Liver (tissue), 9 donors: ENCODE results near the gene ADPRS. TPM values are rescaled to one million over a fixed set of nuclear protein-coding genes. Genes with fewer than 3 reads are reported as not detected.

ENCODE experiments used
- DNase-seq: peaks from one replicate; pipeline ENCODE4 v3.0.0-alpha.2; 2017; ENCODE audit warnings: low spot score
- H3K27ac ChIP-seq, 2 donors: one replicate each; pipeline ENCODE4 v1.7.0; 2013; ENCODE audit warnings: inconsistent platforms in 2 of 2, low read length in 2 of 2, control low read depth in 1 of 2, low read depth in 1 of 2, mild to moderate bottlenecking in 1 of 2
- H3K27me3 ChIP-seq, 4 donors: one replicate each; pipeline versions ENCODE4 v1.6.1 to v1.7.0; 2013; ENCODE audit warnings: low read length in 3 of 4, inconsistent platforms in 1 of 4, mild to moderate bottlenecking in 1 of 4, moderate library complexity in 1 of 4; ENCODE audit not compliant: control insufficient read depth in 4 of 4, insufficient read depth in 4 of 4
- H3K36me3 ChIP-seq, 4 donors: one replicate each; pipeline versions ENCODE4 v1.6.1 to v1.7.0; 2013; ENCODE audit warnings: low read length in 3 of 4, mild to moderate bottlenecking in 3 of 4, low read depth in 1 of 4, moderate library complexity in 1 of 4; ENCODE audit not compliant: control insufficient read depth in 4 of 4, insufficient read depth in 3 of 4
- H3K4me1 ChIP-seq, 4 donors: one replicate each; pipeline versions ENCODE4 v1.6.1 to v1.7.0; 2013; ENCODE audit warnings: low read length in 3 of 4, mild to moderate bottlenecking in 3 of 4, moderate library complexity in 1 of 4; ENCODE audit not compliant: control insufficient read depth in 4 of 4, insufficient read depth in 4 of 4
- H3K4me3 ChIP-seq, 3 donors: one replicate each; pipeline versions ENCODE4 v1.6.1 to v1.7.0; 2013; ENCODE audit warnings: low read length in 3 of 3, control low read depth in 1 of 3, low read depth in 1 of 3, mild to moderate bottlenecking in 1 of 3
- H3K9ac ChIP-seq, 2 donors: one replicate each; pipeline ENCODE4 v1.7.0; 2013; ENCODE audit warnings: low read length in 2 of 2, mild to moderate bottlenecking in 2 of 2, moderate library complexity in 2 of 2, control low read depth in 1 of 2, low read depth in 1 of 2
- H3K9me3 ChIP-seq, 4 donors: one replicate each; pipeline versions ENCODE4 v1.6.1 to v1.7.0; 2013; ENCODE audit warnings: low read length in 3 of 4; ENCODE audit not compliant: control insufficient read depth in 4 of 4
- EGR1 ChIP-seq, 2 donors: IDR thresholded peaks; 2 replicates each; pipeline ENCODE4 v1.6.1; 2016 to 2018; ENCODE audit warnings: antibody characterized with exemption in 2 of 2, low read depth in 2 of 2
- FOXA1 ChIP-seq: IDR thresholded peaks from 2 replicates; pipeline ENCODE4 v1.6.1; 2016; ENCODE audit warnings: antibody characterized with exemption
- FOXA2 ChIP-seq: IDR thresholded peaks from 2 replicates; pipeline ENCODE4 v1.6.1; 2016; ENCODE audit warnings: antibody characterized with exemption
- GABPA ChIP-seq, 2 donors: IDR thresholded peaks in 1 of 2; conservative IDR thresholded peaks in 1 of 2; 2 replicates each; pipeline ENCODE4 v1.6.1; 2016; ENCODE audit warnings: antibody characterized with exemption in 2 of 2, mild to moderate bottlenecking in 1 of 2, moderate library complexity in 1 of 2
- HNF4G ChIP-seq: IDR thresholded peaks from 2 replicates; pipeline ENCODE4 v1.6.1; 2016; ENCODE audit warnings: antibody characterized with exemption
- MAX ChIP-seq: IDR thresholded peaks from 2 replicates; pipeline ENCODE4 v1.6.1; 2016; ENCODE audit warnings: antibody characterized with exemption
- NR2F2 ChIP-seq: IDR thresholded peaks from 2 replicates; pipeline ENCODE4 v1.6.1; 2016; ENCODE audit warnings: antibody characterized with exemption
- RAD21 ChIP-seq, 2 donors: IDR thresholded peaks; 2 replicates each; pipeline ENCODE4 v1.6.1; 2016; ENCODE audit warnings: antibody characterized with exemption in 2 of 2, mild to moderate bottlenecking in 2 of 2
- REST ChIP-seq: IDR thresholded peaks from 2 replicates; pipeline ENCODE4 v1.6.1; 2016; ENCODE audit warnings: antibody characterized with exemption, mild to moderate bottlenecking
- RXRA ChIP-seq, 2 donors: IDR thresholded peaks; 2 replicates each; pipeline ENCODE4 v1.6.1; 2017 to 2018; ENCODE audit warnings: antibody characterized with exemption in 2 of 2, mild to moderate bottlenecking in 1 of 2
- SP1 ChIP-seq: IDR thresholded peaks from 2 replicates; pipeline ENCODE4 v1.6.1; 2018; ENCODE audit warnings: antibody characterized with exemption, mild to moderate bottlenecking
- TAF1 ChIP-seq: conservative IDR thresholded peaks from 2 replicates; pipeline ENCODE4 v1.6.1; 2016; ENCODE audit warnings: antibody characterized with exemption, mild to moderate bottlenecking
- YY1 ChIP-seq: IDR thresholded peaks from 2 replicates; pipeline ENCODE4 v1.6.1; 2016; ENCODE audit warnings: antibody characterized with exemption, mild to moderate bottlenecking
- WGBS: extraction: QIAGEN DNeasy Blood & Tissue Kit; methylation state at CpG from one replicate; pipeline ENCODE4 v1.1.7; 2013; 5-methylcytosine and 5-hydroxymethylcytosine counted together
- polyA plus RNA-seq, 2 donors: library from polyadenylated mRNA; stranded (reverse) in 1 of 2; unstranded in 1 of 2; fragments of 200-250 nt in 1 of 2; fragments of >200 nt in 1 of 2; fragmentation: Nextera tagmentation in 1 of 2; extraction: Ambion mirVana in 1 of 2; gene quantifications; one replicate each; pipeline versions ENCODE4 v1.2.1 to v1.2.3, GENCODE V29; 2013 to 2015
- total RNA-seq, 2 donors: library from RNA; depleted of rRNA; stranded (reverse); fragments of >200 nt; gene quantifications; one replicate each; pipeline ENCODE4 v1.2.3, GENCODE V29; 2014
- TF ChIP-seq, protein P1 (sequence below): fragments of 150-350 bp; IDR thresholded peaks from 2 replicates; pipeline ENCODE4 v1.5.1; 2017; ENCODE audit warnings: improper control_type of control experiment, low read depth, low read length; ENCODE audit not compliant: missing input control
- TF ChIP-seq, protein P2 (sequence below): IDR thresholded peaks from 2 replicates; pipeline ENCODE4 v1.6.1; 2016; ENCODE audit warnings: antibody characterized with exemption
- donor health status: healthy.
- donor health status: healthy.
- donor health status: healthy.
- donor health status: healthy.
- donor health status: healthy.

ADPRS gene
- total and polyA plus RNA-seq, 4 donors, result 9.4 to 13.1 (median 11.0) TPM

- no peaks in the 10 kb centered on the region for H3K36me3 ChIP-seq
- TF ChIP-seq EGR1 (IDR thresholded peaks at IDR 0.05; ENCODE audit: low read depth in 2 of 2) (no peak), REST (no peak), YY1 (no peak), FOXA2 (no peak), FOXA1 (no peak), RXRA (IDR thresholded peaks at IDR 0.05) (no peak), SP1 (no peak), TAF1 (no peak), MAX (no peak), HNF4G (no peak), RAD21 (IDR thresholded peaks at IDR 0.05) (no peak), GABPA (IDR thresholded peaks at IDR 0.05 in 1 of 2, conservative IDR thresholded peaks at IDR 0.05 in 1 of 2) (no peak), NR2F2 (no peak)
- TF ChIP-seq, protein P1, sequence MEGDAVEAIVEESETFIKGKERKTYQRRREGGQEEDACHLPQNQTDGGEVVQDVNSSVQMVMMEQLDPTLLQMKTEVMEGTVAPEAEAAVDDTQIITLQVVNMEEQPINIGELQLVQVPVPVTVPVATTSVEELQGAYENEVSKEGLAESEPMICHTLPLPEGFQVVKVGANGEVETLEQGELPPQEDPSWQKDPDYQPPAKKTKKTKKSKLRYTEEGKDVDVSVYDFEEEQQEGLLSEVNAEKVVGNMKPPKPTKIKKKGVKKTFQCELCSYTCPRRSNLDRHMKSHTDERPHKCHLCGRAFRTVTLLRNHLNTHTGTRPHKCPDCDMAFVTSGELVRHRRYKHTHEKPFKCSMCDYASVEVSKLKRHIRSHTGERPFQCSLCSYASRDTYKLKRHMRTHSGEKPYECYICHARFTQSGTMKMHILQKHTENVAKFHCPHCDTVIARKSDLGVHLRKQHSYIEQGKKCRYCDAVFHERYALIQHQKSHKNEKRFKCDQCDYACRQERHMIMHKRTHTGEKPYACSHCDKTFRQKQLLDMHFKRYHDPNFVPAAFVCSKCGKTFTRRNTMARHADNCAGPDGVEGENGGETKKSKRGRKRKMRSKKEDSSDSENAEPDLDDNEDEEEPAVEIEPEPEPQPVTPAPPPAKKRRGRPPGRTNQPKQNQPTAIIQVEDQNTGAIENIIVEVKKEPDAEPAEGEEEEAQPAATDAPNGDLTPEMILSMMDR, result no peak
- TF ChIP-seq, protein P2, sequence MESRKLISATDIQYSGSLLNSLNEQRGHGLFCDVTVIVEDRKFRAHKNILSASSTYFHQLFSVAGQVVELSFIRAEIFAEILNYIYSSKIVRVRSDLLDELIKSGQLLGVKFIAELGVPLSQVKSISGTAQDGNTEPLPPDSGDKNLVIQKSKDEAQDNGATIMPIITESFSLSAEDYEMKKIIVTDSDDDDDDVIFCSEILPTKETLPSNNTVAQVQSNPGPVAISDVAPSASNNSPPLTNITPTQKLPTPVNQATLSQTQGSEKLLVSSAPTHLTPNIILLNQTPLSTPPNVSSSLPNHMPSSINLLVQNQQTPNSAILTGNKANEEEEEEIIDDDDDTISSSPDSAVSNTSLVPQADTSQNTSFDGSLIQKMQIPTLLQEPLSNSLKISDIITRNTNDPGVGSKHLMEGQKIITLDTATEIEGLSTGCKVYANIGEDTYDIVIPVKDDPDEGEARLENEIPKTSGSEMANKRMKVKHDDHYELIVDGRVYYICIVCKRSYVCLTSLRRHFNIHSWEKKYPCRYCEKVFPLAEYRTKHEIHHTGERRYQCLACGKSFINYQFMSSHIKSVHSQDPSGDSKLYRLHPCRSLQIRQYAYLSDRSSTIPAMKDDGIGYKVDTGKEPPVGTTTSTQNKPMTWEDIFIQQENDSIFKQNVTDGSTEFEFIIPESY, result no peak
- no peaks in the 10 kb centered on the region for H3K9me3 ChIP-seq
- WGBS, result 19% methylated on average over 59 of the region's 59 CpGs
- H3K9ac ChIP-seq, result no peak within 1 kb of the TSS
- no peak for DNase-seq
- H3K4me1 ChIP-seq, result peaks cover 0 to 5% (median 3%) of the 10 kb centered on the region in 4 donors
- no peak within 1 kb of the TSS for H3K27ac ChIP-seq
- H3K27me3 ChIP-seq, result no peaks in the 10 kb centered on the region
- H3K4me3 ChIP-seq, result peak within 1 kb of the TSS in 2 of 3 donors; percentile 20 to 47
Measured at GRCh38 chr1:36083635-36084496, 4.8 kb upstream of the ADPRS start, which contains the start of gene TEKT2. Gene TEKT2, plus strand, starts transcription at chr1:36084094. Its CDS starts 828 bp downstream, at chr1:36084922.
